Nephron progenitor cell (in vitro differentiated cells): ENCODE data around the gene S100A4.

ENCODE experiments used
- DNase-seq: peaks from one replicate; pipeline ENCODE4 v3.0.0; 2021
- H3K27ac Mint-ChIP-seq: 2 replicates; pipeline ENCODE4 v1.8.0; 2021; ENCODE audit warnings: mild to moderate bottlenecking, moderate library complexity, mixed read lengths
- H3K27me3 Mint-ChIP-seq: 2 replicates; pipeline ENCODE4 v1.8.0; 2021; ENCODE audit warnings: mild to moderate bottlenecking, low read depth, mixed read lengths; ENCODE audit not compliant: poor library complexity
- H3K36me3 Mint-ChIP-seq: 2 replicates; pipeline ENCODE4 v1.8.0; 2021; ENCODE audit warnings: low read depth, mixed read lengths
- H3K4me1 Mint-ChIP-seq: 2 replicates; pipeline ENCODE4 v1.8.0; 2021; ENCODE audit warnings: mixed read lengths
- H3K4me3 Mint-ChIP-seq: 2 replicates; pipeline ENCODE4 v1.8.0; 2021; ENCODE audit warnings: mild to moderate bottlenecking, moderate library complexity, mixed read lengths
- H3K9me3 Mint-ChIP-seq: 2 replicates; pipeline ENCODE4 v1.8.0; 2021; ENCODE audit warnings: mild to moderate bottlenecking, moderate library complexity, mixed read lengths
- CTCF ChIP-seq: fragments of 200-600 bp; sonication (generic); IDR thresholded peaks from 2 replicates; pipeline ENCODE4 v1.5.0; 2021; ENCODE audit warnings: antibody characterized with exemption

S100A4 gene

GRCh38 chr1:153569465-153569864 is 23.9 kb upstream of the S100A4 start:
- no peak for DNase-seq
- TF ChIP-seq CTCF, result no peak
- H3K4me3 Mint-ChIP-seq, result no peak overlapping the region
- H3K36me3 Mint-ChIP-seq, result no peaks in the 10 kb centered on the region
- H3K27ac Mint-ChIP-seq, result no peak overlapping the region
- peaks cover 10% of the 10 kb centered on the region for H3K27me3 Mint-ChIP-seq
- H3K9me3 Mint-ChIP-seq, result peaks cover 14% of the 10 kb centered on the region
- H3K4me1 Mint-ChIP-seq, result peaks cover 57% of the 10 kb centered on the region

- Mint-ChIP-seq H3K36me3 (no peaks in the 10 kb centered on the region), H3K4me1 (peaks cover 66% of the 10 kb centered on the region), H3K4me3 (peak overlapping the region; percentile 42), H3K9me3 (peaks cover 5% of the 10 kb centered on the region), H3K27me3 (peaks cover 10% of the 10 kb centered on the region), H3K27ac (peak overlapping the region; percentile 97)
- TF ChIP-seq CTCF, result peak; percentile 96
- peak; percentile 91 for DNase-seq
These were observed 22.9 kb upstream of the S100A4 start for GRCh38 chr1:153568367-153569099.

- Mint-ChIP-seq H3K4me1 (peaks cover 72% of the 10 kb centered on the region), H3K36me3 (no peaks in the 10 kb centered on the region), H3K27me3 (peaks cover 10% of the 10 kb centered on the region), H3K4me3 (peak overlapping the region; percentile 46), H3K9me3 (no peaks in the 10 kb centered on the region), H3K27ac (peak overlapping the region; percentile 97)
- no peak for DNase-seq
- TF ChIP-seq CTCF, result no peak
These were observed 22.2 kb upstream of the S100A4 start for GRCh38 chr1:153567621-153568366.

- no peak for DNase-seq
- Mint-ChIP-seq H3K4me1 (peaks cover 68% of the 10 kb centered on the region), H3K27ac (peak overlapping the region; percentile 90), H3K4me3 (no peak overlapping the region), H3K27me3 (peaks cover 4% of the 10 kb centered on the region), H3K36me3 (no peaks in the 10 kb centered on the region), H3K9me3 (no peaks in the 10 kb centered on the region)
- TF ChIP-seq CTCF, result no peak
These were observed 21.1 kb upstream of the S100A4 start for GRCh38 chr1:153566414-153567371.

GRCh38 chr1:153565529-153566374 is 20.1 kb upstream of the S100A4 start, which contains the start of gene S100A2:
Gene S100A2 (minus strand): TSS chr1:153565844. CDS start chr1:153563877, 1,967 bp downstream.
- peaks cover 7% of the 10 kb centered on the region for H3K27me3 Mint-ChIP-seq
- no peak for DNase-seq
- TF ChIP-seq CTCF, result no peak
- peaks cover 65% of the 10 kb centered on the region for H3K4me1 Mint-ChIP-seq
- peak within 1 kb of the TSS; percentile 98 for H3K27ac Mint-ChIP-seq
- peak within 1 kb of the TSS; percentile 53 for H3K4me3 Mint-ChIP-seq
- H3K36me3 Mint-ChIP-seq, result no peaks in the 10 kb centered on the region
- H3K9me3 Mint-ChIP-seq, result no peaks in the 10 kb centered on the region
